Neural cell (in vitro differentiated cells): Measurements from ENCODE around the gene ZNRF1. TPM values are rescaled to one million over a fixed set of nuclear protein-coding genes. Genes with fewer than 3 reads are reported as not detected.

Experiments
- H2AFZ ChIP-seq: fragments of 200-600, 300-800 bp; sonication (generic), shearing (Covaris generic); 2 replicates; pipeline ENCODE4 v1.6.0; 2014; ENCODE audit warnings: low read depth, mild to moderate bottlenecking, antibody characterized with exemption, low read length, moderate library complexity
- H3F3A ChIP-seq: fragments of 200-600 bp; shearing (Covaris generic); 2 replicates; pipeline ENCODE4 v1.6.1; 2016; ENCODE audit warnings: mild to moderate bottlenecking, moderate library complexity, mixed read lengths, antibody characterized with exemption, low read length; ENCODE audit not compliant: insufficient read depth, poor library complexity, severe bottlenecking
- H3K27ac ChIP-seq: fragments of 200-600, 300-800 bp; sonication (generic), shearing (Covaris generic); 2 replicates; pipeline ENCODE4 v1.5.1; 2014; ENCODE audit warnings: mild to moderate bottlenecking, low read length, moderate library complexity
- H3K27me3 ChIP-seq: fragments of 300-800, 200-600 bp; sonication (generic), shearing (Covaris generic); 2 replicates; pipeline ENCODE4 v1.6.0; 2014; ENCODE audit warnings: mild to moderate bottlenecking, low read depth, low read length, moderate library complexity; ENCODE audit not compliant: insufficient read depth
- H3K36me3 ChIP-seq: fragments of 300-800, 200-600 bp; sonication (generic), shearing (Covaris generic); 2 replicates; pipeline ENCODE4 v1.5.1; 2014; ENCODE audit warnings: mild to moderate bottlenecking, antibody characterized with exemption, low read length, moderate library complexity; ENCODE audit not compliant: insufficient read depth
- H3K4me2 ChIP-seq: fragments of 300-800, 200-600 bp; sonication (generic), shearing (Covaris generic); 2 replicates; pipeline ENCODE4 v1.6.0; 2014; ENCODE audit warnings: mild to moderate bottlenecking, low read length
- H3K4me3 ChIP-seq: fragments of 300-800, 200-600 bp; sonication (generic), shearing (Covaris generic); 2 replicates; pipeline ENCODE4 v1.5.1; 2014; ENCODE audit warnings: mild to moderate bottlenecking, low read length, moderate library complexity
- H3K79me2 ChIP-seq: fragments of 200-600 bp; shearing (Covaris generic); replicated peaks from 2 replicates; pipeline ENCODE4 v1.6.0; 2014; ENCODE audit warnings: mild to moderate bottlenecking, low read length, moderate library complexity; ENCODE audit not compliant: insufficient read depth
- H3K9ac ChIP-seq: fragments of 300-800, 200-600 bp; sonication (generic), shearing (Covaris generic); 2 replicates; pipeline ENCODE4 v1.6.1; 2016; ENCODE audit warnings: mild to moderate bottlenecking, low read length, mixed read lengths
- H3K9me2 ChIP-seq: fragments of 200-600 bp; shearing (Covaris generic); 2 replicates; pipeline ENCODE4 v1.6.1; 2016; ENCODE audit warnings: mild to moderate bottlenecking, low read length, mixed read lengths; ENCODE audit not compliant: insufficient read depth
- H3K9me3 ChIP-seq: fragments of 200-600, 300-800 bp; sonication (generic), shearing (Covaris generic); 2 replicates; pipeline ENCODE4 v1.6.1; 2016; ENCODE audit warnings: mild to moderate bottlenecking, mixed run types, low read length, moderate library complexity, mixed read lengths
- H4K20me1 ChIP-seq: fragments of 200-600 bp; shearing (Covaris generic); 2 replicates; pipeline ENCODE4 v1.6.1; 2016; ENCODE audit warnings: mild to moderate bottlenecking, mixed run types; ENCODE audit not compliant: insufficient read depth
- CTCF ChIP-seq: fragments of 450-650 bp; IDR thresholded peaks from 2 replicates; pipeline ENCODE4 v1.5.1; 2014; ENCODE audit warnings: antibody characterized with exemption, mild to moderate bottlenecking, moderate library complexity; ENCODE audit not compliant: poor library complexity, severe bottlenecking
- EP300 ChIP-seq: fragments of 450-650 bp; conservative IDR thresholded peaks from 2 replicates; pipeline ENCODE4 v1.6.1; 2014; ENCODE audit warnings: antibody characterized with exemption, mild to moderate bottlenecking, moderate library complexity; ENCODE audit not compliant: poor library complexity, severe bottlenecking
- EZH2 ChIP-seq: fragments of 200-600, 300-800 bp; shearing (Covaris generic), sonication (generic); IDR thresholded peaks from 2 replicates; pipeline ENCODE4 v1.6.1; 2014; ENCODE audit warnings: antibody characterized with exemption, low read length, borderline replicate concordance, mild to moderate bottlenecking; ENCODE audit not compliant: insufficient read depth, poor library complexity, severe bottlenecking
- MXI1 ChIP-seq: fragments of 450-650 bp; conservative IDR thresholded peaks from 2 replicates; pipeline ENCODE4 v1.6.1; 2014; ENCODE audit warnings: antibody characterized with exemption, mild to moderate bottlenecking; ENCODE audit not compliant: poor library complexity, severe bottlenecking
- POLR2AphosphoS5 ChIP-seq: IDR thresholded peaks from 2 replicates; pipeline ENCODE4 v1.6.1; 2012
- RAD21 ChIP-seq: fragments of 450-650 bp; conservative IDR thresholded peaks from 2 replicates; pipeline ENCODE4 v1.6.1; 2014; ENCODE audit warnings: antibody characterized with exemption, mild to moderate bottlenecking, moderate library complexity
- REST ChIP-seq: IDR thresholded peaks from 2 replicates; pipeline ENCODE4 v1.6.1; 2012; ENCODE audit warnings: borderline replicate concordance
- SMC3 ChIP-seq: fragments of 450-650 bp; conservative IDR thresholded peaks from 2 replicates; pipeline ENCODE4 v1.6.1; 2014; ENCODE audit warnings: antibody characterized with exemption, mild to moderate bottlenecking, moderate library complexity; ENCODE audit not compliant: poor library complexity
- TAF1 ChIP-seq: IDR thresholded peaks from 2 replicates; pipeline ENCODE4 v1.6.1; 2012; ENCODE audit warnings: low read depth
- polyA plus RNA-seq: library from polyadenylated mRNA; depleted of rRNA; stranded (reverse); fragments of >200 nt; gene quantifications from 2 replicates; pipeline ENCODE4 v1.2.3, GENCODE V29; 2014

The ZNRF1 gene
- polyA plus RNA-seq, 1 donor from 2014 or later = 31.6 TPM

GRCh38 chr16:74982256-74982655 lies 16.6 kb upstream of the ZNRF1 start:
- H3K27ac ChIP-seq = no peak overlapping the region
- peak overlapping the region; percentile 0 for H3K4me3 ChIP-seq
- no peaks in the 10 kb centered on the region for H3K9me2 ChIP-seq
- peaks cover 4% of the 10 kb centered on the region for H3K79me2 ChIP-seq
- TF ChIP-seq EZH2 = no peak
- no peaks in the 10 kb centered on the region for H3K27me3 ChIP-seq
- H2AFZ ChIP-seq = no peak overlapping the region
- H3K36me3 ChIP-seq = no peaks in the 10 kb centered on the region
- H3K9me3 ChIP-seq = no peaks in the 10 kb centered on the region
- no peak overlapping the region for H3K9ac ChIP-seq
- no peak overlapping the region for H3K4me2 ChIP-seq
- no peaks in the 10 kb centered on the region for H4K20me1 ChIP-seq
- no peaks in the 10 kb centered on the region for H3F3A ChIP-seq

GRCh38 chr16:74984194-74984528 lies 14.7 kb upstream of the ZNRF1 start:
- H3K79me2 ChIP-seq = peaks cover 4% of the 10 kb centered on the region
- peak overlapping the region; percentile 82 for H3K4me2 ChIP-seq
- H4K20me1 ChIP-seq = no peaks in the 10 kb centered on the region
- no peaks in the 10 kb centered on the region for H3K27me3 ChIP-seq
- no peaks in the 10 kb centered on the region for H3K9me3 ChIP-seq
- peak overlapping the region; percentile 100 for H3K4me3 ChIP-seq
- no peaks in the 10 kb centered on the region for H3K9me2 ChIP-seq
- H2AFZ ChIP-seq = peak overlapping the region; percentile 91
- H3K9ac ChIP-seq = peak overlapping the region; percentile 67
- peak overlapping the region; percentile 68 for H3K27ac ChIP-seq
- H3K36me3 ChIP-seq = no peaks in the 10 kb centered on the region
- no peak for TF ChIP-seq SMC3
- TF ChIP-seq TAF1 = no peak
- no peak for TF ChIP-seq CTCF
- no peak for TF ChIP-seq REST
- TF ChIP-seq EP300 = no peak
- TF ChIP-seq RAD21 = no peak
- TF ChIP-seq MXI1 = no peak
- TF ChIP-seq EZH2 = no peak
- TF ChIP-seq POLR2AphosphoS5 = no peak
- no peaks in the 10 kb centered on the region for H3F3A ChIP-seq
